ENCODE measurements around the gene COLEC12. TPM values are rescaled to one million over a fixed set of nuclear protein-coding genes. Genes with fewer than 3 reads are reported as not detected.

The COLEC12 gene
- total RNA-seq, 2 experiments from 2014 or later: not detected

DNA sequence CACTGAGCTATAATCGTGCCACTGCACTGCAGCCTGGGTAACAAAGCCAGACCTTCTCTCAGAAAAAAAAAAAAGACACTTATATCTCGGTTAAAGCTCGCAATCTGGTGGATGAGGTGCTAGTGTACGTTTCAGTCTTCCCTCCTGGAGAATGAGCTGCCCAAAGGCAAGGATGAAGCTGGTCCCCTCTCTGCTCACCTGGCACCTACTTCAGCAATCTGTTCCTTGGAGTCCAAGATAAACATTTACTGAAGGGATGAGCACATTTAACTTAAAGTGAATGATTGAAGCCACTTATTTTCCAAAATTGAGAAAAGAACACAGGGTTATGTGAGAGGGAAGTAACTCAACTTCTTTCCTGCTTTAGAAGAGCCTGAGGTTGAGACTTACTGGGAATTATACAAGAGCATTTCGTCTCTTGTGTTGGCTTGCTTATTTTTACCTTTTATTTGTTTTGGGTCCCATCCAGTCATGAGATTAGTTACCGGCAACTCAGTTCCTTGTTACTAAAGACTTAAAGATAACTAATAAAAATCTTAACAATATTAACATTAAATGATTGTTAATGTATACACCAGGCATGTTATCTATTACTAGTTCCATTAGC is 33.6 kb upstream of the COLEC12 start:
- no peak for ATAC-seq (ENCODE audit: poor library complexity)
- intact Hi-C loops (cut with DNase I, micrococcal nuclease): no loop called here
- Histone ChIP-seq H3K27ac (ENCODE audit: low read depth in 1 of 2, low read length in 2 of 2) (no peak overlapping the region), H3K36me3 (ENCODE audit: insufficient read depth, low read length) (no peaks in the 10 kb centered on the region), H3K4me1 (ENCODE audit: insufficient read depth, low read length) (no peaks in the 10 kb centered on the region), H3K27me3 (ENCODE audit: control insufficient read depth in 1 of 2, insufficient read depth in 2 of 2, low read length in 2 of 2) (no peaks in the 10 kb centered on the region), H3K4me3 (ENCODE audit: low read length) (no peak overlapping the region), H3K9me3 (ENCODE audit: control insufficient read depth in 1 of 2, insufficient read depth in 1 of 2, low read length in 2 of 2) (no peaks in the 10 kb centered on the region)
- Mint-ChIP-seq H3K4me3 (no peak overlapping the region), H3K4me1 (ENCODE audit: low read depth) (no peaks in the 10 kb centered on the region), H3K9me3 (no peaks in the 10 kb centered on the region), H3K27ac (no peak overlapping the region), H3K27me3 (peaks cover 23% of the 10 kb centered on the region), H3K36me3 (ENCODE audit: low read depth) (no peaks in the 10 kb centered on the region)
- TF ChIP-seq, protein P1, sequence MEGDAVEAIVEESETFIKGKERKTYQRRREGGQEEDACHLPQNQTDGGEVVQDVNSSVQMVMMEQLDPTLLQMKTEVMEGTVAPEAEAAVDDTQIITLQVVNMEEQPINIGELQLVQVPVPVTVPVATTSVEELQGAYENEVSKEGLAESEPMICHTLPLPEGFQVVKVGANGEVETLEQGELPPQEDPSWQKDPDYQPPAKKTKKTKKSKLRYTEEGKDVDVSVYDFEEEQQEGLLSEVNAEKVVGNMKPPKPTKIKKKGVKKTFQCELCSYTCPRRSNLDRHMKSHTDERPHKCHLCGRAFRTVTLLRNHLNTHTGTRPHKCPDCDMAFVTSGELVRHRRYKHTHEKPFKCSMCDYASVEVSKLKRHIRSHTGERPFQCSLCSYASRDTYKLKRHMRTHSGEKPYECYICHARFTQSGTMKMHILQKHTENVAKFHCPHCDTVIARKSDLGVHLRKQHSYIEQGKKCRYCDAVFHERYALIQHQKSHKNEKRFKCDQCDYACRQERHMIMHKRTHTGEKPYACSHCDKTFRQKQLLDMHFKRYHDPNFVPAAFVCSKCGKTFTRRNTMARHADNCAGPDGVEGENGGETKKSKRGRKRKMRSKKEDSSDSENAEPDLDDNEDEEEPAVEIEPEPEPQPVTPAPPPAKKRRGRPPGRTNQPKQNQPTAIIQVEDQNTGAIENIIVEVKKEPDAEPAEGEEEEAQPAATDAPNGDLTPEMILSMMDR (IDR thresholded peaks at IDR 0.05): no peak
- CTCF ChIA-PET: interaction anchor here (1.0 kb wide), 1 partner anchor 314 kb away, joined by 3 read pairs; no protein-coding TSS in a partner anchor
- POLR2A ChIA-PET: no interaction called here
- no peak for DNase-seq

- intact Hi-C loops (cut with DNase I, micrococcal nuclease): no loop called here
- Mint-ChIP-seq H3K4me1 (ENCODE audit: low read depth) (no peaks in the 10 kb centered on the region), H3K36me3 (ENCODE audit: low read depth) (no peaks in the 10 kb centered on the region), H3K27me3 (peaks cover 23% of the 10 kb centered on the region), H3K27ac (no peak overlapping the region), H3K9me3 (no peaks in the 10 kb centered on the region), H3K4me3 (no peak overlapping the region)
- Histone ChIP-seq H3K9me3 (ENCODE audit: control insufficient read depth in 1 of 2, insufficient read depth in 1 of 2, low read length in 2 of 2) (no peaks in the 10 kb centered on the region), H3K27me3 (ENCODE audit: control insufficient read depth in 1 of 2, insufficient read depth in 2 of 2, low read length in 2 of 2) (no peaks in the 10 kb centered on the region), H3K4me1 (ENCODE audit: insufficient read depth, low read length) (no peaks in the 10 kb centered on the region), H3K36me3 (ENCODE audit: insufficient read depth, low read length) (no peaks in the 10 kb centered on the region), H3K27ac (ENCODE audit: low read depth in 1 of 2, low read length in 2 of 2) (no peak overlapping the region), H3K4me3 (ENCODE audit: low read length) (no peak overlapping the region)
- TF ChIP-seq, protein P1 (IDR thresholded peaks at IDR 0.05): no peak
- ChIA-PET POLR2A (no interaction called here), CTCF (no interaction called here)
- no peak for DNase-seq
- no peak for ATAC-seq (ENCODE audit: poor library complexity)
Observed at GRCh38 chr18:532632-533031, 32.1 kb upstream of the COLEC12 start.

GRCh38 chr18:532018-532417 is 31.5 kb upstream of the COLEC12 start:
- CTCF ChIA-PET: no interaction called here
- H3K36me3 ChIP-seq (ENCODE audit: insufficient read depth, low read length): no peaks in the 10 kb centered on the region
- ATAC-seq (ENCODE audit: poor library complexity): no peak
- H3K4me1 ChIP-seq (ENCODE audit: insufficient read depth, low read length): no peaks in the 10 kb centered on the region
- H3K36me3 Mint-ChIP-seq (ENCODE audit: low read depth): no peaks in the 10 kb centered on the region
- H3K4me3 ChIP-seq (ENCODE audit: low read length): no peak overlapping the region
- H3K9me3 ChIP-seq (ENCODE audit: control insufficient read depth in 1 of 2, insufficient read depth in 1 of 2, low read length in 2 of 2): no peaks in the 10 kb centered on the region
- TF ChIP-seq, protein P1 (IDR thresholded peaks at IDR 0.05): no peak
- H3K4me1 Mint-ChIP-seq (ENCODE audit: low read depth): no peaks in the 10 kb centered on the region
- H3K4me3 Mint-ChIP-seq: no peak overlapping the region
- DNase-seq: no peak
- H3K27ac ChIP-seq (ENCODE audit: low read depth in 1 of 2, low read length in 2 of 2): no peak overlapping the region
- POLR2A ChIA-PET: no interaction called here
- no peaks in the 10 kb centered on the region for H3K9me3 Mint-ChIP-seq
- no peaks in the 10 kb centered on the region for H3K27me3 ChIP-seq (ENCODE audit: control insufficient read depth in 1 of 2, insufficient read depth in 2 of 2, low read length in 2 of 2)
- peaks cover 23% of the 10 kb centered on the region for H3K27me3 Mint-ChIP-seq
- intact Hi-C loops (cut with DNase I, micrococcal nuclease): no loop called here
- no peak overlapping the region for H3K27ac Mint-ChIP-seq

Measured in CD4-positive, alpha-beta T cell (primary cell).